Measurements from ENCODE around the gene USP32. TPM values are rescaled to one million over a fixed set of nuclear protein-coding genes. Genes with fewer than 3 reads are reported as not detected.

The USP32 gene
- total and polyA plus RNA-seq, 5 donors = 13.3 to 43.2 (median 32.8) TPM

DNA sequence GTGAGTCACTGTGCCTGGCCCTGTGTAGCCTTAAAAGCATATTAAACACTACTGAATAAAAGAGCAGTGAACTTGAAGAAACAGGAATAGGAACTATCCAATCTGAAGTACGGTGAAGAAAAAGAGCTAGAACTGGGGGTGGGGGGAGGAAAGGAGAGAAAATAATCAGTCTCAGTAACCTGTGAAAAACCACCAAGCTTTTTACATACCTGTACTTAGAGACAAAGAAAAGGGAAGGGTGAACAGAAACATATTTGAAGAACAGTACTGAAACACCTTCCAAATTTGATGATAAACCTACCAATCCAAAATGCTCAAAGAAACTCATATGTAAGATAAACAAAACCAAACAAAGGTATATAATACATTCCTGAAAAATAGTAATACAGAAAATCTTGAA, 77.5 kb downstream of the USP32 start:
- H3K9me3 ChIP-seq (ENCODE audit: control insufficient read depth, low read length) = no peaks in the 10 kb centered on the region
- 87% methylated on average over 1 of the region's 1 CpG for WGBS
- intact Hi-C loops (cut with DNase I) = no loop called here
- peaks cover 4% of the 10 kb centered on the region for H3K4me1 ChIP-seq (ENCODE audit: control insufficient read depth, insufficient read depth, low read length)
- no peak for ATAC-seq
- no peak overlapping the region for H3K27ac ChIP-seq (ENCODE audit: low read length)
- no peak overlapping the region for H3K4me3 ChIP-seq (ENCODE audit: low read length)
- DNase-seq = no peak
- no peaks in the 10 kb centered on the region for H3K27me3 ChIP-seq (ENCODE audit: control insufficient read depth, insufficient read depth)

GRCh38 chr17:60311936-60312335, 80.0 kb downstream of the USP32 start:
- 72% methylated on average over 2 of the region's 2 CpGs for WGBS
- Histone ChIP-seq H3K9me3 (ENCODE audit: control insufficient read depth, low read length) (no peaks in the 10 kb centered on the region), H3K27me3 (ENCODE audit: control insufficient read depth, insufficient read depth) (no peaks in the 10 kb centered on the region), H3K27ac (ENCODE audit: low read length) (no peak overlapping the region), H3K4me3 (ENCODE audit: low read length) (no peak overlapping the region), H3K4me1 (ENCODE audit: control insufficient read depth, insufficient read depth, low read length) (peaks cover 4% of the 10 kb centered on the region)
- ATAC-seq (no peak), DNase-seq (no peak)
- intact Hi-C loops (cut with DNase I) = no loop called here

GRCh38 chr17:60311186-60311585, 80.7 kb downstream of the USP32 start:
- DNase-seq (no peak), ATAC-seq (no peak)
- intact Hi-C loops (cut with DNase I) = no loop called here
- no peaks in the 10 kb centered on the region for H3K9me3 ChIP-seq (ENCODE audit: control insufficient read depth, low read length)
- H3K27ac ChIP-seq (ENCODE audit: low read length) = no peak overlapping the region
- H3K4me1 ChIP-seq (ENCODE audit: control insufficient read depth, insufficient read depth, low read length) = peaks cover 4% of the 10 kb centered on the region
- no peaks in the 10 kb centered on the region for H3K27me3 ChIP-seq (ENCODE audit: control insufficient read depth, insufficient read depth)
- no peak overlapping the region for H3K4me3 ChIP-seq (ENCODE audit: low read length)
- 97% methylated on average over 2 of the region's 2 CpGs for WGBS

GRCh38 chr17:60305141-60305540, 86.8 kb downstream of the USP32 start:
- DNase-seq = no peak

DNA sequence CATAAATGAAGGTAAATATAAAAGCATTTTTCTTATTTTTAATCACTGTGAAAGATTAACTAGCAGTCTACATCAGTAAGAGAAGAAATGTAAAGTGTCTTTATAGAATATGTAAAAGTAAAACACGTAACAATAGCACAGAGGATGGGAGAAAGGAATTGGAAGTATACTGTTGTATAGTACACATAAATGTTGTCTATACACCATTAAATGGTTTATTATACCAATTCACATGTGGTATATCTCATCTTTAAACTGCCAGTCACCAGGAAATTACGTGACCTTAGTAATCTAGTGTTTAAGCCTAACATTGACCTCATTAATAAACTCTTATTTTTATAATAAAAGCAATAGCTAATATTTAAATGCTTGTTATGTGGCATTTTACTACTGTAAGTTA, 87.4 kb downstream of the USP32 start:
- ATAC-seq = no peak
- Histone ChIP-seq H3K4me1 (ENCODE audit: control insufficient read depth, insufficient read depth, low read length) (no peaks in the 10 kb centered on the region), H3K4me3 (ENCODE audit: low read length) (no peak overlapping the region), H3K9me3 (ENCODE audit: control insufficient read depth, low read length) (no peaks in the 10 kb centered on the region), H3K27me3 (ENCODE audit: control insufficient read depth, insufficient read depth) (no peaks in the 10 kb centered on the region), H3K27ac (ENCODE audit: low read length) (no peak overlapping the region)
- 91% methylated on average over 2 of the region's 2 CpGs for WGBS
- intact Hi-C loops (cut with DNase I) = no loop called here
- DNase-seq = no peak

More at GRCh38 chr17:60305141-60305540, 86.8 kb downstream of the USP32 start:
- no peak overlapping the region for H3K27ac ChIP-seq (ENCODE audit: low read length)
- 54% methylated on average over 4 of the region's 4 CpGs for WGBS
- no peak overlapping the region for H3K4me3 ChIP-seq (ENCODE audit: low read length)
- peak in 1 of 2 donors; percentile 28 for ATAC-seq
- intact Hi-C loops (cut with DNase I) = no loop called here
- H3K9me3 ChIP-seq (ENCODE audit: control insufficient read depth, low read length) = no peaks in the 10 kb centered on the region
- no peaks in the 10 kb centered on the region for H3K4me1 ChIP-seq (ENCODE audit: control insufficient read depth, insufficient read depth, low read length)
- H3K27me3 ChIP-seq (ENCODE audit: control insufficient read depth, insufficient read depth) = no peaks in the 10 kb centered on the region

DNA sequence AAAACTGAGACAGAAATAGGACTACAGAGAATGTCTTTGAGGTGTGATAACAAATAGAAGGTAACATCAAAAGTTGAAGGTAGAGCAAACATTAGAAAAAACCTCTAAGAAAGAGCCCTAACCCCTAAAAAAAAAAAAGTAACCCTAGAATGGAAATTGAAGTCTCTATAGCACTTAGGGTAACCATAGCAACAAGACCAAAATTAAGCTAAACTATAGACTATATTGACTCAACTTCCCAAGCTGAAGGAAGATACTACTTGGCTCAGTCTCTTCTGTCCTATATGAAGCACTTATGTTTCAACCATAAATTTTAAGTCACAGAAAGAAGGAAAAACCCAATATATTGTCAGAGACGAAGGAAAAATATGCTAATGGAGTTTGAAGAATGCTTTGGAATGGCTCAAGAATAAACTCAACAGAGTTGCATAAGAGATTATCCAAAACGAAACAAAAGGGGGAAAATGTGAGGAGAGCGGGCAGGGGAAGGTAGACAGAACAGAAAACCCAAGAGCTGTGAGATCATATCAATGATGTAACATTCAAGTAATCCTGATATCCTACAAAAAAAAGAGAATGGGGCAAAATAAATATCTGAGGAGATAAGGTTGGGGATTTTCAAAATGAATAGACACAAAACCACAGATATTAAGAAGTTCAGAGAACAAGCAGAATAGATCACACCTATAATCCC, 88.4 kb downstream of the USP32 start:
- ATAC-seq (no peak), DNase-seq (no peak)
- WGBS = 93% methylated on average over 3 of the region's 3 CpGs
- Histone ChIP-seq H3K4me3 (ENCODE audit: low read length) (no peak overlapping the region), H3K4me1 (ENCODE audit: control insufficient read depth, insufficient read depth, low read length) (no peaks in the 10 kb centered on the region), H3K9me3 (ENCODE audit: control insufficient read depth, low read length) (no peaks in the 10 kb centered on the region), H3K27ac (ENCODE audit: low read length) (no peak overlapping the region), H3K27me3 (ENCODE audit: control insufficient read depth, insufficient read depth) (no peaks in the 10 kb centered on the region)
- intact Hi-C loops (cut with DNase I) = no loop called here

DNA sequence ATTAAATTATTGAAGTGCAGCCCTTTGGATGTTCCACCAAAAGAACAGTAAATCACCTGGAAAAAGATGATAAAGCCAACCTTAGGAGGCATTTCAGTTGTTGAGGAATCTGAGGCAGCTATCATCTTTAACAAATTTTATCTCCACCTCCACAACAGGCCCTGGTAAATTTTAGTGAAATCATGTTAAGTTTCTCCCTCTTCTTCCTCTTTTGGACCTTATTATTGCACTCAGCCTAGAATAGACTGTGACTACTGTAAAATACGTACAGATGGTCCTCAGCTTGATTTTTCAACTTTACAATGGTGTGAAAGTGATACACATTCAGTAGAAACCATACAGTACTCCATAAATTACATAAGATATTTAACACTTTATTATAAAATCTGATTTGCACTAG, 90.3 kb downstream of the USP32 start:
- DNase-seq (no peak), ATAC-seq (no peak)
- Histone ChIP-seq H3K4me1 (ENCODE audit: control insufficient read depth, insufficient read depth, low read length) (no peaks in the 10 kb centered on the region), H3K27ac (ENCODE audit: low read length) (no peak overlapping the region), H3K9me3 (ENCODE audit: control insufficient read depth, low read length) (no peaks in the 10 kb centered on the region), H3K4me3 (ENCODE audit: low read length) (no peak overlapping the region), H3K27me3 (ENCODE audit: control insufficient read depth, insufficient read depth) (no peaks in the 10 kb centered on the region)
- WGBS = 84% methylated on average over 1 of the region's 1 CpG
- intact Hi-C loops (cut with DNase I) = no loop called here

DNA sequence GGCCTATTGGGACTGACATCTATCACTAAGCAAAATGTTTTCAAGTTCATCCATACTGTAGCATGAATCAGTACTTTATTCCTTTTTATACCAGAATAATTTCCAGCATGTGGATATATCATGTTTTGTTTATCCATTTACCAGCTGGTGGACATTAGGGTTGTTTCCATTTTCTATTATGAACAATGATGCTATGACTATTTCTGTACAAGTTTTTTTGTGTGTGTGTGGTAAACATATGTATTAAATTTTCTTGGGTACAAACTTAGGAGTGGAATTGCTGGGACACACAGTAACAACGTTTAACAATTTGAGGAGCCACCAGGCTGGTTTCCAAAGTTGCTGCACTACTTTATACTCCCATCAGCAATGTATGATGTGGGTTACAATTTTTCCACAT, 91.0 kb downstream of the USP32 start:
- Histone ChIP-seq H3K4me3 (ENCODE audit: low read length) (no peak overlapping the region), H3K27ac (ENCODE audit: low read length) (no peak overlapping the region), H3K4me1 (ENCODE audit: control insufficient read depth, insufficient read depth, low read length) (no peaks in the 10 kb centered on the region), H3K9me3 (ENCODE audit: control insufficient read depth, low read length) (no peaks in the 10 kb centered on the region), H3K27me3 (ENCODE audit: control insufficient read depth, insufficient read depth) (no peaks in the 10 kb centered on the region)
- WGBS = 69% methylated on average over 1 of the region's 1 CpG
- intact Hi-C loops (cut with DNase I) = no loop called here
- DNase-seq (no peak), ATAC-seq (no peak)

DNA sequence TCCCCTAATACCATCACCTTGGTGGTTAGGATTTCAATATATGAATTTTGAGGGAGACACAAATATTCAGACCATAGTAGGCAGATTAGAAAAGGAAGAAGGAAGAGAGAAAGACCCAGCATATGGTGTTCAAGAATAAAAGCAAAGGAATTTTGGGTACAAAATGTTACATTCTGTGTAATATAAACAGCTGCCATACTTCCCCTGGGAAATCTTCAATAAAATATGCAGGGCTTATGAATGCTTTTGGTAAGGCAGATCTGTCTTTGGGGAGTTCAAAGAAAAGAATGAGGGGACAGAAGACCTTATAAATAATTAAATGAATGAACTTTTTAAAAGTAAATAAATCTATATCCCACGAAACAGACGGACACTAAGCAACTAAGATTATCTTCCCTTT, 91.9 kb downstream of the USP32 start:
- WGBS = 85% methylated on average over 2 of the region's 2 CpGs

GRCh38 chr17:60297760-60298401, 94.1 kb downstream of the USP32 start:
- ATAC-seq (no peak), DNase-seq (no peak)
- intact Hi-C loops (cut with DNase I) = no loop called here
- Histone ChIP-seq H3K4me3 (ENCODE audit: low read length) (no peak overlapping the region), H3K27ac (ENCODE audit: low read length) (no peak overlapping the region), H3K4me1 (ENCODE audit: control insufficient read depth, insufficient read depth, low read length) (no peaks in the 10 kb centered on the region), H3K27me3 (ENCODE audit: control insufficient read depth, insufficient read depth) (no peaks in the 10 kb centered on the region), H3K9me3 (ENCODE audit: control insufficient read depth, low read length) (no peaks in the 10 kb centered on the region)
- 84% methylated on average over 4 of the region's 4 CpGs for WGBS

More for the DNA sequence above, 91.9 kb downstream of the USP32 start:
- no peaks in the 10 kb centered on the region for H3K9me3 ChIP-seq (ENCODE audit: control insufficient read depth, low read length)
- no peak for DNase-seq
- H3K27ac ChIP-seq (ENCODE audit: low read length) = no peak overlapping the region
- intact Hi-C loops (cut with DNase I) = no loop called here
- no peaks in the 10 kb centered on the region for H3K27me3 ChIP-seq (ENCODE audit: control insufficient read depth, insufficient read depth)
- no peaks in the 10 kb centered on the region for H3K4me1 ChIP-seq (ENCODE audit: control insufficient read depth, insufficient read depth, low read length)
- H3K4me3 ChIP-seq (ENCODE audit: low read length) = no peak overlapping the region
- no peak for ATAC-seq

DNA sequence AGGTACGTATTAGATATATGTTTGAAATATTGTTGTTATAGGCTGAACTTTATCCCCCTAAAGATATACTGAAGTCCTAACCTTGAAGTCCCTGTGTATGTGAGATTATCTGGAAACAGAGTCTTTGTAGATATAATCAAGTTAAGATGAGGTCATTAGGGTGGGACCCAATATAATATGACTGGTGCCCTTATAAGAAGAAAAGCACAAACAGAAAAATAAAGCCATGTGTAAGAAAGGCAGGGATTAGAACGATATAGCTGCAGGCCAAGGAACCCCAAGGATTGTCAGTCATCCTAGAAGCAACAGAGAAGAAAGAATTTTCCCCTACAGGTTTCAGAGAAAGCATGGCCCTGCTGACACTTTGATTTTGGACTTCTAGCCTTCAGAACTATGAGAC, 95.8 kb downstream of the USP32 start:
- Histone ChIP-seq H3K27ac (ENCODE audit: low read length) (no peak overlapping the region), H3K9me3 (ENCODE audit: control insufficient read depth, low read length) (no peaks in the 10 kb centered on the region), H3K27me3 (ENCODE audit: control insufficient read depth, insufficient read depth) (no peaks in the 10 kb centered on the region), H3K4me1 (ENCODE audit: control insufficient read depth, insufficient read depth, low read length) (no peaks in the 10 kb centered on the region), H3K4me3 (ENCODE audit: low read length) (no peak overlapping the region)
- DNase-seq (no peak), ATAC-seq (no peak)
- 97% methylated on average over 2 of the region's 2 CpGs for WGBS
- intact Hi-C loops (cut with DNase I) = no loop called here

Measured in right cardiac atrium (tissue), 5 donors.